Glomerular endothelial cell (primary cell): ENCODE measurements around the gene ZNF214. TPM values are rescaled to one million over a fixed set of nuclear protein-coding genes. Genes with fewer than 3 reads are reported as not detected.

Experiments
- DNase-seq: peaks from one replicate; pipeline ENCODE4 v3.0.0-alpha.2; 2011; ENCODE audit warnings: low read depth, low spot score; ENCODE audit errors: extremely low read depth
- total RNA-seq: library from RNA; depleted of rRNA; stranded (reverse); fragments of >200 nt; gene quantifications from 2 replicates; pipeline ENCODE4 v1.2.3, GENCODE V29; 2015

Gene ZNF214
- 0.41 and 0.44 TPM in 2 replicates for total RNA-seq

DNA sequence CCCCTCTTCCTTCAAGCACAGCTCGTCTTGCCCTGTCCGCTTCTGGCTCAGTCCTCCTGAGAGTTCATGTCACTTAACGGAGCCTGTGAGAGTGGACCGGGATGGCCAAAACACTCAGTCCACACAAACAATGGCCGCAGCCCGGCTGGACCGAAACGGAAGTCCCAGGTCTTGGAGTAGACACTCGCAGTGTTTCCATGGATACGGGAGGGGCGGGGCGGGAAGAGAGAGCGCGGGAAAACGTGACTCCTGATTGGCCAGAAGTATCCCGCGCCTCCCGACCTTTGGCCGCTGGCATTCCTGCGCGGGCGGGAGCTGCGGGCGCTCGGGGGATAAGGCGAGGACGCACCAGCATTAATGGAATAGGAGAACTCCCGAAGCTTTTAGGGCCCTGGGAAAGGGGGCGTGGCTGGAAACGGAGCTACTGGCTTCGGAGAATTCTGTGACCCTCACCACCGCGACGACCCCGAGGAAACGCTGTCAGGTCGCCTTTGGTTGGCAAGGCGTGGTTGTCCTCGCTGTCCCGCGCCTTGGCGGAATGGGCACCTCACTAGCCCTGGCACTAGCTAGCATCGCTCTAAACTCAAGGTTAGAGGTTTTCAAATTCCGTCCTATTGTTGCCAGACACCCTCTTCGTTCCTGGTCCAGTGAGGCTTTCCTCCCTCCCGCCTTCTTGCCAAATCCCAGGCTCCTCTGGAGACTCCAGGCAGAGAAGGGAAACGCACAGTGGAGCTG, at the start of gene ZNF214, which contains the start of gene NLRP14:
TSS of gene ZNF214 (minus strand) at position 164 of the 735 bp plus-strand sequence. CDS start 17,511 bp downstream, outside the sequence.
TSS of gene NLRP14 (plus strand) at position 297 of the 735 bp plus-strand sequence. CDS start 18,108 bp downstream, outside the sequence.
- DNase-seq, result peak; percentile 44

GRCh38 chr11:7062534-7062933, 42.4 kb upstream of the ZNF214 start:
- no peak for DNase-seq

GRCh38 chr11:7060868-7061267, 40.7 kb upstream of the ZNF214 start:
- no peak for DNase-seq

DNA sequence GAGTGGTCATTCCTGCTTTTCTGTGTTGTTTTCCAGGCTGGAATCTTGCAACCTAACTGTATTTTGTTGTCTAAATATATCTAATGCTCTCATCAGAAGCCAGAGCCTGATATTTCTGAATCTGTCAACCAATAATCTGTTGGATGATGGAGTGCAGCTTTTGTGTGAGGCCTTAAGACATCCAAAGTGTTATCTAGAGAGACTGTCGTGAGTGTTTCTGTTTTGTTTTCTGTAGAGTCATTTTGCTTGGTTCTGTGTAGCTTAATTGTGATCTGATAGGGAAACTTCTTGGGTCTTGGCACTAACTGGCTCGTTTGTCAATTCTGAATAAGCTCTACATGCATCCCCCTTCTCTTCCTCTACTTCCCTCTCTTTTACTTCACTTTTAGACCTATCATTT, 37.5 kb upstream of the ZNF214 start:
- no peak for DNase-seq

GRCh38 chr11:7056828-7057513, 36.8 kb upstream of the ZNF214 start:
- no peak for DNase-seq

DNA sequence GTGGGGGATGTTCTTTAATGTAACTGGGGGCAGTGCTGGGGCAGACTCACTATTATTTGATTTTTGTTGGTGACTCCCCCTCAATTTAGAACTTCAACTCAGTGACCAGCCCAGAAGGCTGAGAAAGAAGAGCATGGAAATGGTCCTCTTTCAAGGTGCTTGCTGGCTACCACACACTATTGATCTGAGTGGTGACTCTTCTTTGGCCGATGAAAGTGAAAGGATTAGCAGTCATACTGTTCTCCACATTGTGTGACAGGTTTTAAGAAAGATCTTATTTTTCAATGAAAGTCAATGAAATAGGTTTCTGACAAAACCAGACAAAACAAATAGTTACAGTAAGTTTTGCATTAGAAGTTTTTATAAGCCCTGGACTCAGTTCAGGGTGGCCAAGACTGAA, 30.0 kb upstream of the ZNF214 start:
- DNase-seq, result no peak

- DNase-seq, result no peak
These were observed 26.5 kb upstream of the ZNF214 start for GRCh38 chr11:7046474-7047175.

- no peak for DNase-seq
These were observed 13.9 kb upstream of the ZNF214 start for GRCh38 chr11:7034019-7034418.

DNA sequence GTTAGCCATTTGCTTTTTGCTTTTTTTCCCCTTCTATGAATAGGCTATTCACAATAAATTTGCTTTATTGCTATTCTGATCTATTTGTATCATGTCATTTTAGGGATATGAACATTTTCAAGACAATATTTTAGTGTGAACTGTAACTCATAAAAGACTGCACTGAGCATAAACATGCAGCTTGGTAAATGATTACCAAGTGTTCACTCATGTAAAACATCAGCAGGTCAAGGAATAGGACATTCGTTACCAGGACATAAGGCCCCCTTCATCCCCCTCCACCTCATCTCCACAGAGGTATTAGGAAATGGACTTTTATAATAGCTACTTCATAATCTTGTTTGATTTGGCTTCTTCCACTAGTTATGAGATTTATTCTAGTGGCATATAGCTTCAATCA, 12.5 kb upstream of the ZNF214 start:
- no peak for DNase-seq

DNA sequence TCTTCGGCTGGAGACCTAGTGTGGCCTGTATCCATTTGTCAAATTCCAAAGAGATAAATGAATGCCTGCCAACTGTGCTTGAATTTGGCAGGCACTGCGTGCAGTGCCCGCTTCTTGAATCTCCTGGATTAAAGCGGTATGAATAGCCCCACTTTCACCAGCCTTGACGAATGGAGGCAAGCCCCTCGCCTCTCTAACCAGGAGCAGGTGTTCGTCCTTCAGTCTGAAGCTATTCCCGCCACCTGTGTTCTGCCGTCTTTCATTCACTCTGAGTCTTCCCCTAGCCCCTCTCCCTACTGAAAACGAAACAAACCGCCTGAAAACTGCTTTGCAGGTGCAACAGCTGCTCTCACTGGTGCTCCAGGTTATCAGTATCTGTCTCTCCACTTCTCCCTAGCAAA, 11.3 kb upstream of the ZNF214 start:
- no peak for DNase-seq

DNA sequence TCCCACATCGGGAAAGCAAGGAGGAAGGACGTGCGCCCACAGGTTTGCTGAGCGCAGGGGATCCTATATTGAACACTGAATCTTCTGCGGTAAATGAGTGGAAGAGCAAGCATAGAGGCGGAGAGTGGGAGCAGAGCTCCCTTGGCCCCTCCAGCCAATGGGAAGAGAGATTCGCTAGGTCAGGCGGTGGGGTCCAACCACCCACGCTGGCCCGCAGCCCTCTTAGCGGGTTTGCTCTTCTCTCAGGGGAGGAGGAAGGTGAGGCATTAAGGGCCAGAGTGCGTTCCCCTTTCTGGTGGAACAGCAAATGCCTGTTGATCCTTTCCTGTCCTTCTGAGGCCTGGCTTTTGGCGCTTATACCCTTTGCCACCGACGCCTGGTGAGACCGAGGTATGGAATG, 10.7 kb upstream of the ZNF214 start:
- DNase-seq, result no peak

GRCh38 chr11:7028141-7028540, 8.0 kb upstream of the ZNF214 start:
- no peak for DNase-seq

DNA sequence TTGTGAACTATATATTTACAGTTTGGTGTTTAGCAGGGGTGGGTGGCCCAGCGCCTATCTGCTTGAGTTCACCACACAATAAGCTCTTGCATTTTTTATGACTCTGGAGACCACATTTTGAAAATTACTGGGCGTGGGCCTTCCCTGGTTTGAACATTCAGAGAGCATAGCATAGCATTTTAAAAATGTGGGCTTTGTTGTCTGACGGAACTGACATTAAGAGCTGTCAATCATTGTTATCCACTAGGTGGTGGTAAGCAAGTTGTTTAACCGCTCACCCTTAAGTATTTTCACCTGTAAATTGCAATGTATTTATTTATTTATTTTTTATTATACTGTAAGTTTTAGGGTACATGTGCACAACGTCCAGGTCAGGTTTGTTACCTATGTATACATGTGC, 1.2 kb upstream of the ZNF214 start:
- no peak for DNase-seq

DNA sequence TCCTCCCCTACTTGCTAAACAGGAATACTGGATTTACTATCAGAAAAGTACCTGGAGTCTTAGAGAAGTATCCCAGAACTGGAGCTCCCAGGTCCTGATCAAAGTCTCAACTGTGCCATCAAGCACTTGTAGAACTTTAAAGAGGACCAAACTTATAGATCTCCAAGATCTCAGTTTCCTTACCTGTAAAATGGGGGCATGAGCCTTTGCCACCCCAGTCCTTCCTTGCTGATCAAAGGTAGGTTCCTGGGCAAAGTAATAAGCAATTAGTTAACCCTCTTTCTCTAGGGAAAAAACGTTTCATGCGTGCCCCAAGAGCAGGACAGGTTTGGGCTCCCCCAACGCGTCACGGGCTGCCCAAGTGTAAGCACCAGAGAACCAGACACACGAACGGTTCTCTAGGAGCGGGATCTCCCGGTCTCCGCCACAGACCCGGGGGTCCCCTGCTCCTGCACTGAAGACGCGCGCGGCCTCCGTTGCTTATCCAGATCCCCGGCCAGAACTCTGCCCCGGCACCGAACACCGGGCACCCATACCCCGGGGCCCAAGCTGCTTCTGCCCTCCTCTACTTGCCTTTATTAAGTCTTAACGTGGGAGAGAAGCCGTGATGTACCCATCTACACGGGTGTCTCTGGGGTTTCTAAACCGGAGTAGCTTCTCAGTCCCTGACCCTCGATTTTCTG, 505 bp downstream of the ZNF214 start:
- DNase-seq, result no peak

GRCh38 chr11:7016011-7016410, 4.1 kb downstream of the ZNF214 start:
- no peak for DNase-seq

DNA sequence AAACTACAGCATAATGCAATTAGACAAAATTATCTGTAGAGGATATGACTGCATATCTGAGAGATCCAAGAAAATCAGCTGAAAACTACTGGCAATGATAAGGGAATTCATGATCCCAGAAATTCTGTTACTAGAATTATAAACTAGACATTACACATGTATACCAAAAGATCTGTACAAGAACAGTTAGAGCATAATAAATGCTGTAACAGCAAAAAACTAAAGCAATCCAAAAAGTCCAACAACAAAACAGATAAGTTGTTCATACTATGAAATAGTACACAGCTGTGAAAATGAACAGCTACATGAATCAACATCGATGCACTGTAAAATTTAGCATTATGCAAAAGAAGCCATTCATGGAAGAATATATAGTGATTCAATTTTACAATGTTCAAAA, 6.0 kb downstream of the ZNF214 start:
- DNase-seq, result no peak

DNA sequence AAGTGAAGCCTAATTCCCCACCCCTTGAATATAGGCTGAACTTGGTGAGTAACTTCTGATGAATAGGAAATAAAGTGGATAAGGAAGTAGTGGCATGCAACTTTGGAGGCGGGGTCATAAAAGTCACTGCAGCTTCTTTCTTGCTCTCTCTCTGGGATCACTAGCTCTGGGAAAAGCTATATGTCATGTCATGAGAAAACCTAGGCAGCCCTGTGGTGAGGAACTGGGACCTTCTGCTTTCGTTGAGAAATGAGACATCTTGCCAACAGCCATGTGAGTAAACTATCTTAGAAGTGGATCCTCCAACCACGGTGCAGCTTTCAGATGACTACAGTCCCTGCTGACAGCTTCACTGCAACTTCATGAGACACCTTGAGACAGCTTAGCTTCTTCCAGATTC, 15.7 kb downstream of the ZNF214 start:
- no peak for DNase-seq

DNA sequence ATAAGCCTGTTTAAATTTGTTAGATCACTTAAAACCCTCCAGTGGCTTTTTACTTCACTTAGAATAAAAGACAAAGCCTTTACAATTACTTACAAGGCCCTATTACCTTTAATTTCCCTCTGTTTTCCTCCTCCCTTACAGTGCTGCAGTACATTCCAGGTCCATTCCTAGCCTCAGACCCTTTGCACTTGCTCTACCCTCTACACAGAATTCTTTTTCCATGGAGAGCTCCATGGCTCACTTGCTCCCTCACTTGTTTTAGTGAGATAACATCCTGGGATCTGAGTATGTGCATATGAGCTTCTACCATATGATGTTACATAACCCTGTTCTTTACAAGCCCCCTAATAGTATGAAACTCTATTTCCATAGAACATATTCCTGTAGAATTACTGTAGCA, 24.4 kb downstream of the ZNF214 start:
- DNase-seq, result no peak

DNA sequence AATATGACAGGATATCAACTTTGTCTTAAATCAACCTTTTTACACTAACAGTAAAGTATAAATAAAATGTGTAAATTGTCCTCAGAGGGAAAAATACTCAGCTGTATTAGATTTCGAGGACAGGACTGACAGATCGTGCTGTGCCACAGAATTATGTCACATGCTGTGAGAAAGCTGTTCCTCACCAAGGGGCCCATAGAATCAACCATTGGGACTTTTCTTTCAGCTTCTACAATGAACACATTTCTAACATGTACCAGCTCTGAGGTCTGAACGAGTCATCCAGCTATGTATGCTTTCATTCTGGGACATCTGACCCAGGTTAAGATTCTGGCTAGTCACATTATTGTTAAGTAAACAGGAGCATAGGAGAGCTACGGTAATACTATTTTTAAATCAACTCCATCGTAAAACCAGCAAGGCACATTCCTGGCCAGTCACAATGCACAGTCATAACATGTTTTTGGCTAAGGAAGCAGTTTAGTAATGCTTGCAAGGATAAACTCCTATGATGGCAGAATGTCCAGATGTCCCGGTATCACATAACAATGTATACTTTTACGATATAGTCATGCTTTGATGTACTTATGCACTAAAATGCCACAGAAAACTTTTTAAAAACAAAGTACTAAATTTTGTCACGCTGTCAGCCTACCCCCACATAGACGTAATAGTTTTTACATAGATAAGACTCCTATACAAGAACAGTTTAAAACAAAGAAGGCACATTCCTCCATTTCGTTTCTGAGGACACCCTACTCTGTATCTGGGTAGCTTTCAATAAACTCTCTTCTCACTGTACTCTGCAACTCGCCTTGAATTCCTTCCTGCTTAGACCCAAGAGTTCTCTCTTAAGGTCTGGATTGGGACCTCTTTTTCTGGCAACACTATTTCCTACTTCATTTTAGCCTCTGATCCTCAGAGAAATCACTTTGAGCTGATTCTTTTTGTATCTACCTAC, 27.4 kb downstream of the ZNF214 start:
- no peak for DNase-seq

- DNase-seq, result no peak
These were observed 28.1 kb downstream of the ZNF214 start for GRCh38 chr11:6992026-6992425.
